A673 (cell line): ENCODE measurements around the gene SNAPC2. TPM values are rescaled to one million over a fixed set of nuclear protein-coding genes. Genes with fewer than 3 reads are reported as not detected.

Experiments used
- BruUV-seq: library from RNA; stranded (reverse); fragments of 400-500 nt; replicated peaks from 2 replicates; lab custom pipeline; 2021; lab: Mats Ljungman, UMichigan
- CTCF ChIA-PET: fragments of 300-600 bp; sonication (Branson Sonifier 250); formaldehyde crosslinking; loops from one replicate; lab custom pipeline; 2022; ENCODE audit warnings: antibody characterized with exemption; lab: Charles Lee
- POLR2A ChIA-PET: fragments of 300-600 bp; sonication (Branson Sonifier 250); formaldehyde crosslinking; loops from one replicate; lab custom pipeline; 2022; ENCODE audit warnings: antibody characterized with exemption; ENCODE audit not compliant: low non-redundant PET; lab: Charles Lee
- DNase-seq: peaks from one replicate; pipeline ENCODE4 v3.0.0-alpha.2; 2015; ENCODE audit warnings: low spot score
- H3K27ac ChIP-seq: fragments of 200-600 bp; sonication (generic); 2 replicates; pipeline ENCODE4 v1.5.1; 2016; ENCODE audit warnings: mixed run types, low read depth, mild to moderate bottlenecking, mixed read lengths, antibody characterized with exemption, low read length; ENCODE audit not compliant: poor library complexity, severe bottlenecking
- H3K27me3 ChIP-seq: fragments of 200-600 bp; sonication (generic); replicated peaks from 2 replicates; pipeline ENCODE4 v1.6.1; 2017; ENCODE audit warnings: mixed run types, low read depth, mild to moderate bottlenecking, mixed read lengths, antibody characterized with exemption, low read length; ENCODE audit not compliant: insufficient read depth, poor library complexity
- H3K36me3 ChIP-seq: fragments of 200-600 bp; sonication (generic); 2 replicates; pipeline ENCODE4 v1.6.1; 2016; ENCODE audit warnings: mixed run types, mild to moderate bottlenecking, mixed read lengths, antibody characterized with exemption, low read length; ENCODE audit not compliant: insufficient read depth, poor library complexity, severe bottlenecking
- H3K4me1 ChIP-seq: fragments of 200-600 bp; sonication (generic); 2 replicates; pipeline ENCODE4 v1.6.1; 2017; ENCODE audit warnings: mixed run types, mild to moderate bottlenecking, mixed read lengths, antibody characterized with exemption, low read length; ENCODE audit not compliant: insufficient read depth, poor library complexity, severe bottlenecking
- H3K4me3 ChIP-seq: fragments of 200-600 bp; sonication (generic); 2 replicates; pipeline ENCODE4 v1.5.1; 2016; ENCODE audit warnings: low read depth, mixed run types, mild to moderate bottlenecking, mixed read lengths, low read length; ENCODE audit not compliant: poor library complexity, severe bottlenecking
- H3K9me3 ChIP-seq: fragments of 200-600 bp; sonication (generic); 2 replicates; pipeline ENCODE4 v1.6.1; 2016; ENCODE audit warnings: mixed run types, low read depth, mild to moderate bottlenecking, mixed read lengths, antibody characterized with exemption, low read length; ENCODE audit not compliant: poor library complexity, severe bottlenecking
- CTCF ChIP-seq: fragments of 300-800, 200-600 bp; sonication (generic); conservative IDR thresholded peaks from 2 replicates; pipeline ENCODE4 v1.5.1; 2017; ENCODE audit warnings: low read depth, mild to moderate bottlenecking, antibody characterized with exemption, low read length, moderate library complexity, mixed read lengths
- EZH2 ChIP-seq: fragments of 200-600 bp; sonication (generic); IDR thresholded peaks from 2 replicates; pipeline ENCODE4 v1.6.1; 2017; ENCODE audit warnings: borderline replicate concordance, low read depth, mild to moderate bottlenecking, mixed read lengths, antibody characterized with exemption, low read length; ENCODE audit not compliant: poor library complexity, severe bottlenecking
- intact Hi-C: fragments of 100-400 bp; cut with micrococcal nuclease; formaldehyde crosslinking; loops from one replicate; pipeline ENCODE4 v1.10.0; 2022; ENCODE audit not compliant: unreplicated experiment
- total RNA-seq: library from RNA; stranded (reverse); gene quantifications from 2 replicates; pipeline ENCODE4 v1.2.3, GENCODE V29; 2021

The SNAPC2 gene
- total RNA-seq, 1 experiment from 2014 or later = 30.2 TPM

- H3K4me1 ChIP-seq = no peaks in the 10 kb centered on the region
- intact Hi-C loops = no loop called here
- peaks cover 73% of the 10 kb centered on the region for H3K36me3 ChIP-seq
- ChIA-PET POLR2A (no interaction called here), CTCF (interaction anchor here (0.6 kb wide), 1 partner anchor 81 kb away, joined by 4 read pairs; no protein-coding TSS in a partner anchor)
- no peak overlapping the region for H3K4me3 ChIP-seq
- no peaks in the 10 kb centered on the region for H3K9me3 ChIP-seq
- no peak overlapping the region for H3K27ac ChIP-seq
- no peaks in the 10 kb centered on the region for H3K27me3 ChIP-seq
- no TSS peak for BruUV-seq
- DNase-seq = no peak
- TF ChIP-seq CTCF (no peak), EZH2 (no peak)
Observed at GRCh38 chr19:7965921-7966665, 46.0 kb downstream of the SNAPC2 start.

- H3K4me1 ChIP-seq = no peaks in the 10 kb centered on the region
- no peak overlapping the region for H3K27ac ChIP-seq
- H3K27me3 ChIP-seq = no peaks in the 10 kb centered on the region
- peaks cover 59% of the 10 kb centered on the region for H3K36me3 ChIP-seq
- no TSS peak for BruUV-seq
- intact Hi-C loops = no loop called here
- H3K4me3 ChIP-seq = no peak overlapping the region
- ChIA-PET POLR2A (no interaction called here), CTCF (no interaction called here)
- TF ChIP-seq EZH2 = no peak
- TF ChIP-seq CTCF = no peak
- DNase-seq = no peak
- H3K9me3 ChIP-seq = no peaks in the 10 kb centered on the region
Observed at GRCh38 chr19:7968008-7968795, 48.1 kb downstream of the SNAPC2 start.

- Histone ChIP-seq H3K27ac (no peak overlapping the region), H3K9me3 (no peaks in the 10 kb centered on the region), H3K4me3 (no peak overlapping the region), H3K4me1 (no peaks in the 10 kb centered on the region), H3K27me3 (no peaks in the 10 kb centered on the region), H3K36me3 (peaks cover 60% of the 10 kb centered on the region)
- CTCF ChIA-PET = no interaction called here
- BruUV-seq = no TSS peak
- intact Hi-C loops = no loop called here
- TF ChIP-seq CTCF (no peak), EZH2 (no peak)
- no peak for DNase-seq
- POLR2A ChIA-PET = no interaction called here
Observed at GRCh38 chr19:7968796-7969554, 48.8 kb downstream of the SNAPC2 start.
